K562 (cell line): Measurements from ENCODE around the gene ZNF18. TPM values are rescaled to one million over a fixed set of nuclear protein-coding genes. Genes with fewer than 3 reads are reported as not detected.
A peak's percentile ranks its signal among the peaks of the same experiment; 100 is the strongest.

Experiments
- ATAC-seq: fragments of 200-7000 bp; cut with Tn5 transposase; 3 replicates; pipeline ENCODE4 v1.9.1; 2020; ENCODE audit warnings: moderate library complexity
- BruUV-seq: library from RNA; stranded (reverse); fragments of 400-500 nt; replicated peaks from 2 replicates; lab custom pipeline; 2021; lab: Mats Ljungman, UMichigan
- CTCF ChIA-PET: fragments of 300-600 bp; formaldehyde crosslinking; extraction: SDS; loops from one replicate; lab custom pipeline; 2021; ENCODE audit warnings: low intra/inter-chr PET ratio; lab: Yijun Ruan, JAX
- POLR2A ChIA-PET: fragments of 300-600, 350-650 bp; sonication (Branson Sonifier 250); formaldehyde crosslinking; extraction: SDS; loops from one replicate; lab custom pipeline; 2021; ENCODE audit warnings: antibody characterized with exemption, inconsistent platforms; lab: Yijun Ruan, JAX
- DNase-seq, 4 experiments: peaks; one replicate each; pipeline versions ENCODE4 v3.0.0 to v3.0.0-alpha.2; 2011 to 2018; ENCODE audit warnings: low spot score in 3 of 4, mixed read lengths in 3 of 4; ENCODE audit errors: extremely low read depth in 1 of 4
- FAIRE-seq: peaks from 2 replicates; lab custom pipeline; 2011; peaks lifted over from hg19 to GRCh38; lab: Jason Lieb, UNC
- H2AFZ ChIP-seq: 2 replicates; pipeline ENCODE4 v1.6.0; 2011; ENCODE audit warnings: low read depth, low read length, control low read depth, inconsistent platforms
- H3K27ac ChIP-seq: fragments of 200-600 bp; 3 replicates; pipeline ENCODE4 v1.8.0; 2011; ENCODE audit warnings: low read depth, mild to moderate bottlenecking, control low read depth, inconsistent platforms, low read length, moderate library complexity, mixed read lengths; ENCODE audit errors: extremely low read depth
- H3K27me3 ChIP-seq, 2 experiments: fragments of 300-600 bp in 1 of 2; 2 replicates in 1 of 2; 3 replicates in 1 of 2; pipeline versions ENCODE4 v1.6.0 to v1.8.0; 2011; ENCODE audit warnings: inconsistent platforms in 2 of 2, low read length in 2 of 2, mild to moderate bottlenecking in 1 of 2, mixed read lengths in 1 of 2, moderate library complexity in 1 of 2; ENCODE audit not compliant: control insufficient read depth in 2 of 2, insufficient read depth in 2 of 2
- H3K36me3 ChIP-seq: fragments of 300-600 bp; 3 replicates; pipeline ENCODE4 v1.8.0; 2011; ENCODE audit warnings: mild to moderate bottlenecking, low read length, inconsistent platforms; ENCODE audit not compliant: control insufficient read depth, insufficient read depth
- H3K4me1 ChIP-seq, 2 experiments: fragments of 200-600 bp in 1 of 2; replicated peaks in 1 of 2; 2 replicates in 1 of 2; 3 replicates in 1 of 2; pipeline versions ENCODE4 v1.5.1 to v1.8.0; 2011; ENCODE audit warnings: inconsistent platforms in 2 of 2, low read length in 2 of 2, mild to moderate bottlenecking in 1 of 2, mixed read lengths in 1 of 2, moderate library complexity in 1 of 2; ENCODE audit not compliant: control insufficient read depth in 2 of 2, insufficient read depth in 2 of 2
- H3K4me2 ChIP-seq: 2 replicates; pipeline ENCODE4 v1.6.1; 2011; ENCODE audit warnings: low read length, control low read depth, inconsistent platforms, mixed read lengths; ENCODE audit not compliant: insufficient read depth
- H3K4me3 ChIP-seq: fragments of 200-600 bp; sonication (generic), shearing (Covaris generic); 2 replicates; pipeline ENCODE4 v1.5.1; 2016; ENCODE audit warnings: control low read depth, inconsistent platforms
- H3K79me2 ChIP-seq: fragments of 200-600 bp; 3 replicates; pipeline ENCODE4 v1.8.0; 2011; ENCODE audit warnings: low read length, inconsistent platforms; ENCODE audit not compliant: control insufficient read depth, insufficient read depth
- H3K9ac ChIP-seq, 2 experiments: 2 replicates each; pipeline versions ENCODE4 v1.6.0 to v1.6.1; 2011; ENCODE audit warnings: low read depth in 2 of 2, low read length in 2 of 2, control low read depth in 1 of 2, inconsistent platforms in 1 of 2, mild to moderate bottlenecking in 1 of 2, mixed read lengths in 1 of 2; ENCODE audit not compliant: insufficient read depth in 1 of 2
- H3K9me1 ChIP-seq: one replicate; pipeline ENCODE4 v1.6.0; 2011; ENCODE audit warnings: inconsistent platforms, mild to moderate bottlenecking, low read length, moderate library complexity; ENCODE audit not compliant: control insufficient read depth, insufficient read depth
- H3K9me3 ChIP-seq: replicated peaks from 2 replicates; pipeline ENCODE4 v1.5.1; 2011; ENCODE audit warnings: low read depth, low read length, inconsistent platforms; ENCODE audit not compliant: control insufficient read depth, insufficient read depth
- H4K20me1 ChIP-seq: replicated peaks from 2 replicates; pipeline ENCODE4 v1.6.1; 2011; ENCODE audit warnings: low read length, inconsistent platforms, mixed read lengths; ENCODE audit not compliant: control insufficient read depth, insufficient read depth
- ARID1B ChIP-seq: fragments of 450-650 bp; IDR thresholded peaks from 2 replicates; pipeline ENCODE4 v1.6.1; 2016; ENCODE audit warnings: antibody characterized with exemption, mild to moderate bottlenecking, inconsistent platforms
- BACH1 ChIP-seq: fragments of 200-800 bp; sonication (Bioruptor generic); IDR thresholded peaks from 2 replicates; pipeline ENCODE4 v1.6.1; 2016; ENCODE audit warnings: missing genetic modification characterization, missing compliant biosample characterization
- MAFF ChIP-seq: IDR thresholded peaks from 2 replicates; pipeline ENCODE4 v1.6.1; 2012; ENCODE audit warnings: low read length, improper control_type of control experiment
- MAFK ChIP-seq: IDR thresholded peaks from 2 replicates; pipeline ENCODE4 v1.6.1; 2011; ENCODE audit warnings: low read length, improper control_type of control experiment
- TCF3 ChIP-seq: sonication (generic); formaldehyde crosslinking; IDR thresholded peaks from 2 replicates; pipeline ENCODE4 v1.4.0; 2020; ENCODE audit warnings: mild to moderate bottlenecking, missing genetic modification reagents
- TEAD4 ChIP-seq, 2 experiments: sonication (generic) in 1 of 2; formaldehyde crosslinking in 1 of 2; IDR thresholded peaks; 2 replicates each; pipeline versions ENCODE4 v1.6.1 to v1.8.0; 2012 to 2022; ENCODE audit warnings: borderline replicate concordance in 1 of 2, inconsistent platforms in 1 of 2, low read length in 1 of 2, mild to moderate bottlenecking in 1 of 2, missing genetic modification reagents in 1 of 2
- TRIM24 ChIP-seq, 2 experiments: fragments of 450-650 bp; IDR thresholded peaks; 2 replicates each; pipeline ENCODE4 v1.6.1; 2016
- ZNF12 ChIP-seq: sonication (generic); formaldehyde crosslinking; IDR thresholded peaks from 2 replicates; pipeline ENCODE4 v1.4.0; 2020; ENCODE audit warnings: mild to moderate bottlenecking, missing genetic modification reagents
- WGBS: fragments of 100-300 bp; shearing (Covaris generic); methylation state at CpG from one replicate; pipeline ENCODE4 v1.1.6; 2016; ENCODE audit warnings: low coverage, mixed read lengths; ENCODE audit not compliant: insufficient coverage; ENCODE audit errors: missing lambda C conversion rate; 5-methylcytosine and 5-hydroxymethylcytosine counted together
- in situ Hi-C: fragments of 300-500 bp; cut with MboI; formaldehyde crosslinking; loops from 4 replicates; pipeline ENCODE4 v1.15.0; 2018; ENCODE audit warnings: inconsistent platforms, mixed read lengths
- intact Hi-C: fragments of 100-400 bp; cut with micrococcal nuclease; formaldehyde crosslinking; loops from 2 replicates; pipeline ENCODE4 v1.14.2; 2022
- polyA plus RNA-seq, 8 experiments: library from polyadenylated mRNA; depleted of rRNA in 4 of 8; stranded (reverse) in 5 of 8; unstranded in 3 of 8; fragments of >200 nt; fragmentation: Nextera tagmentation in 2 of 8; fragmentation: Illumina TruSeq in 1 of 8; extraction: Ambion mirVana in 2 of 8; extraction: Trizol in 1 of 8; gene quantifications; 2 replicates each; pipeline versions ENCODE4 v1.2.1 to v1.2.3, GENCODE V29; 2011 to 2014; ENCODE audit warnings: inconsistent platforms in 1 of 8, missing spikeins in 1 of 8
- total RNA-seq, 7 experiments: library from RNA; depleted of rRNA in 6 of 7; stranded (reverse); fragments of >200 nt in 6 of 7; fragmentation: Illumina TruSeq in 2 of 7; extraction: Trizol in 2 of 7; gene quantifications; 2 replicates each; pipeline versions ENCODE4 v1.2.1 to v1.2.3, GENCODE V29; 2011 to 2021; ENCODE audit warnings: low replicate concordance in 1 of 7
- TF ChIP-seq, protein P1 (sequence below): fragments of 450-650 bp; IDR thresholded peaks from 2 replicates; pipeline ENCODE4 v1.7.0; 2016; ENCODE audit warnings: borderline replicate concordance
- TF ChIP-seq, protein P2 (sequence below): fragments of 250-450 bp; sonication (Bioruptor Pico); IDR thresholded peaks from 2 replicates; pipeline ENCODE4 v1.4.0; 2020; ENCODE audit warnings: mild to moderate bottlenecking, moderate library complexity, borderline replicate concordance

ZNF18 gene
- total and polyA plus RNA-seq, 9 of the 15 experiments (the other 6 are each of a cell fraction or from before 2014, with no cell fraction given) = 1.1 to 5.0 (median 3.4) TPM

DNA sequence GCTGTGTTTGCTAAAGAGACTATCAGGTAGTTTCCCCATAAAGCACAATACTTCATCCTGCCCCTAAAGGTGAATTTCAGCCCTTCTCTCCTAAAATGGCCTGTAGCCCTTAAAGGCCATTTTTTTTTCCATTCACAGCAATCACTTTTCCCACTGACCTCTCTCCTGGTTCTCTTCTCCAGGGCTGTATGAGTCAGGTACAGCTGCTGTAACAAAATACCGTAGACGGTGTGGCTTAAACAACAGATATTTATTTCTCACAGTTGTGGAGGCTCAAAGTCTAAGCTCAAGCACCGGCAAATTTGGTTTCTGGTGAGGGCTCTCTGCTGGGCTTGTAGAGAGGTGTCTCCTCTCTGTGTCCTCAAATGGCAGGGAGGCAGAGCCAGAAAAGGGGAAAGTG is 44.7 kb downstream of the ZNF18 start:
- ChIA-PET POLR2A (no interaction called here), CTCF (no interaction called here)
- ATAC-seq = no peak
- no peak for TF ChIP-seq ARID1B
- peak; percentile 88 for TF ChIP-seq ZNF12 (CRISPR knock-in tag)
- Histone ChIP-seq H3K4me2 (no peak overlapping the region), H3K27ac (no peak overlapping the region), H3K36me3 (no peaks in the 10 kb centered on the region), H3K27me3 (no peaks in the 10 kb centered on the region), H2AFZ (no peak overlapping the region), H3K9me3 (no peaks in the 10 kb centered on the region; the same call in 1 of the 2 replicates), H3K4me1 (no peaks in the 10 kb centered on the region; a peak in 1 of 5 replicates), H3K9me1 (no peaks in the 10 kb centered on the region), H3K9ac (no peak overlapping the region), H3K4me3 (no peak overlapping the region), H4K20me1 (no peaks in the 10 kb centered on the region), H3K79me2 (no peaks in the 10 kb centered on the region)
- intact Hi-C loops (no loop called here), in situ Hi-C loops (no loop called here)
- 70% methylated on average over 3 of the region's 3 CpGs for WGBS
- BruUV-seq = no TSS peak
- DNase-seq = no peak
- FAIRE-seq = no peak

GRCh38 chr17:11950771-11951519 is 46.3 kb downstream of the ZNF18 start:
- Histone ChIP-seq H3K9me1 (no peaks in the 10 kb centered on the region), H3K4me2 (no peak overlapping the region), H3K27ac (no peak overlapping the region), H3K36me3 (no peaks in the 10 kb centered on the region), H3K27me3 (no peaks in the 10 kb centered on the region), H2AFZ (0 out of 2 replicates have a peak overlapping the region, but pooled peaks have one; percentile 1), H3K4me1 (no peaks in the 10 kb centered on the region; a peak in 1 of 5 replicates), H4K20me1 (no peaks in the 10 kb centered on the region), H3K9me3 (no peaks in the 10 kb centered on the region; the same call in 1 of the 2 replicates), H3K4me3 (no peak overlapping the region), H3K79me2 (no peaks in the 10 kb centered on the region), H3K9ac (no peak overlapping the region)
- ATAC-seq = peak; percentile 75
- 9% methylated on average over 5 of the region's 7 CpGs for WGBS
- in situ Hi-C loops = no loop called here
- CTCF ChIA-PET = no interaction called here
- peak; percentile 84 for FAIRE-seq
- intact Hi-C loops = no loop called here
- no TSS peak for BruUV-seq
- peak; percentile 33 to 68 (median 43) for DNase-seq
- POLR2A ChIA-PET = no interaction called here
- TF ChIP-seq, protein P1, sequence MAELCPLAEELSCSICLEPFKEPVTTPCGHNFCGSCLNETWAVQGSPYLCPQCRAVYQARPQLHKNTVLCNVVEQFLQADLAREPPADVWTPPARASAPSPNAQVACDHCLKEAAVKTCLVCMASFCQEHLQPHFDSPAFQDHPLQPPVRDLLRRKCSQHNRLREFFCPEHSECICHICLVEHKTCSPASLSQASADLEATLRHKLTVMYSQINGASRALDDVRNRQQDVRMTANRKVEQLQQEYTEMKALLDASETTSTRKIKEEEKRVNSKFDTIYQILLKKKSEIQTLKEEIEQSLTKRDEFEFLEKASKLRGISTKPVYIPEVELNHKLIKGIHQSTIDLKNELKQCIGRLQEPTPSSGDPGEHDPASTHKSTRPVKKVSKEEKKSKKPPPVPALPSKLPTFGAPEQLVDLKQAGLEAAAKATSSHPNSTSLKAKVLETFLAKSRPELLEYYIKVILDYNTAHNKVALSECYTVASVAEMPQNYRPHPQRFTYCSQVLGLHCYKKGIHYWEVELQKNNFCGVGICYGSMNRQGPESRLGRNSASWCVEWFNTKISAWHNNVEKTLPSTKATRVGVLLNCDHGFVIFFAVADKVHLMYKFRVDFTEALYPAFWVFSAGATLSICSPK = no peak
- TF ChIP-seq MAFK (peak; percentile 61; the same call in 1 of the 2 replicates), TRIM24 (IDR thresholded peaks at IDR 0.05) (peak in 1 of 2 experiments; percentile 18; a peak in 1 of 4 replicates), TCF3 (peak; percentile 21; the same call in 1 of the 2 replicates), TEAD4 (IDR thresholded peaks at IDR 0.05; ENCODE audit: low read length) (0 out of 2 replicates have a peak, but pooled peaks have one; percentile 31), TEAD4 (CRISPR knock-in tag; IDR thresholded peaks at IDR 0.05; ENCODE audit: borderline replicate concordance) (no peak), BACH1 (tag) (peak; percentile 71; the same call in 1 of the 2 replicates), MAFF (peak; percentile 75)
- TF ChIP-seq, protein P2, sequence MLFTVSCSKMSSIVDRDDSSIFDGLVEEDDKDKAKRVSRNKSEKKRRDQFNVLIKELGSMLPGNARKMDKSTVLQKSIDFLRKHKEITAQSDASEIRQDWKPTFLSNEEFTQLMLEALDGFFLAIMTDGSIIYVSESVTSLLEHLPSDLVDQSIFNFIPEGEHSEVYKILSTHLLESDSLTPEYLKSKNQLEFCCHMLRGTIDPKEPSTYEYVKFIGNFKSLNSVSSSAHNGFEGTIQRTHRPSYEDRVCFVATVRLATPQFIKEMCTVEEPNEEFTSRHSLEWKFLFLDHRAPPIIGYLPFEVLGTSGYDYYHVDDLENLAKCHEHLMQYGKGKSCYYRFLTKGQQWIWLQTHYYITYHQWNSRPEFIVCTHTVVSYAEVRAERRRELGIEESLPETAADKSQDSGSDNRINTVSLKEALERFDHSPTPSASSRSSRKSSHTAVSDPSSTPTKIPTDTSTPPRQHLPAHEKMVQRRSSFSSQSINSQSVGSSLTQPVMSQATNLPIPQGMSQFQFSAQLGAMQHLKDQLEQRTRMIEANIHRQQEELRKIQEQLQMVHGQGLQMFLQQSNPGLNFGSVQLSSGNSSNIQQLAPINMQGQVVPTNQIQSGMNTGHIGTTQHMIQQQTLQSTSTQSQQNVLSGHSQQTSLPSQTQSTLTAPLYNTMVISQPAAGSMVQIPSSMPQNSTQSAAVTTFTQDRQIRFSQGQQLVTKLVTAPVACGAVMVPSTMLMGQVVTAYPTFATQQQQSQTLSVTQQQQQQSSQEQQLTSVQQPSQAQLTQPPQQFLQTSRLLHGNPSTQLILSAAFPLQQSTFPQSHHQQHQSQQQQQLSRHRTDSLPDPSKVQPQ (CRISPR knock-in tag) = no peak
